ENCODE measurements around the gene SELENOH. TPM values are rescaled to one million over a fixed set of nuclear protein-coding genes. Genes with fewer than 3 reads are reported as not detected.
"Not testable (repeated sequence)": the region's sequence is repeated elsewhere in the genome, so short reads cannot be mapped to it uniquely, and the experiment has no call there.

SELENOH gene
- 48.5 TPM for total RNA-seq

- peak; percentile 94 for DNase-seq
Observed at GRCh38 chr11:57741132-57742086, at the start of gene SELENOH. Gene SELENOH (plus strand): TSS chr11:57741491. CDS start chr11:57741596, 105 bp downstream.

GRCh38 chr11:57698843-57699365 lies 42.4 kb upstream of the SELENOH start:
- no peak for DNase-seq

GRCh38 chr11:57699813-57700212 lies 41.5 kb upstream of the SELENOH start:
- no peak for DNase-seq

GRCh38 chr11:57700425-57700824 lies 40.9 kb upstream of the SELENOH start:
- no peak for DNase-seq

- DNase-seq, result no peak
Observed at GRCh38 chr11:57703341-57703740, 38.0 kb upstream of the SELENOH start.

- DNase-seq, result no peak
Observed at GRCh38 chr11:57704932-57705331, 36.4 kb upstream of the SELENOH start.

- not testable (repeated sequence) for DNase-seq
Observed at GRCh38 chr11:57705432-57705831, 35.9 kb upstream of the SELENOH start.

GRCh38 chr11:57709802-57710367 lies 31.4 kb upstream of the SELENOH start:
- no peak for DNase-seq

- peak; percentile 66 for DNase-seq
Observed at GRCh38 chr11:57711414-57712255, 29.7 kb upstream of the SELENOH start, which contains the start of gene MED19. Gene MED19 (minus strand): TSS chr11:57712215. CDS start chr11:57712179, 36 bp downstream.

- DNase-seq, result peak; percentile 95
Observed at GRCh38 chr11:57712256-57713150, 28.8 kb upstream of the SELENOH start, which contains the start of gene TMX2. Gene TMX2 (plus strand): TSS chr11:57712593. CDS start chr11:57712619, 26 bp downstream.

- no peak for DNase-seq
Observed at GRCh38 chr11:57713835-57714234, 27.5 kb upstream of the SELENOH start.

- DNase-seq, result not testable (repeated sequence)
Observed at GRCh38 chr11:57716726-57717125, 24.6 kb upstream of the SELENOH start.

GRCh38 chr11:57727185-57727584 lies 14.1 kb upstream of the SELENOH start:
- no peak for DNase-seq

GRCh38 chr11:57728829-57729228 lies 12.5 kb upstream of the SELENOH start:
- no peak for DNase-seq

- DNase-seq, result no peak
Observed at GRCh38 chr11:57729479-57729878, 11.8 kb upstream of the SELENOH start.

- no peak for DNase-seq
Observed at GRCh38 chr11:57732661-57733060, 8.6 kb upstream of the SELENOH start.

- no peak for DNase-seq
Observed at GRCh38 chr11:57735619-57736298, 5.5 kb upstream of the SELENOH start.

- no peak for DNase-seq
Observed at GRCh38 chr11:57742087-57742452, 779 bp downstream of the SELENOH start.

GRCh38 chr11:57744357-57744756 lies 3.1 kb downstream of the SELENOH start:
- no peak for DNase-seq

- DNase-seq, result no peak
Observed at GRCh38 chr11:57745206-57745605, 3.9 kb downstream of the SELENOH start.

GRCh38 chr11:57746920-57747319 lies 5.6 kb downstream of the SELENOH start:
- DNase-seq, result no peak

All from occipital lobe (tissue), 2 donors.